GM12874 (cell line): ENCODE results near the gene SERGEF.
A peak's percentile ranks its signal among the peaks of the same experiment; 100 is the strongest.

Source experiments
- CTCF ChIP-seq: IDR thresholded peaks from 2 replicates; pipeline ENCODE4 v1.5.1; 2011; ENCODE audit warnings: low read depth, mild to moderate bottlenecking, control low read depth, low read length, moderate library complexity; ENCODE audit not compliant: insufficient read depth

The SERGEF gene

DNA sequence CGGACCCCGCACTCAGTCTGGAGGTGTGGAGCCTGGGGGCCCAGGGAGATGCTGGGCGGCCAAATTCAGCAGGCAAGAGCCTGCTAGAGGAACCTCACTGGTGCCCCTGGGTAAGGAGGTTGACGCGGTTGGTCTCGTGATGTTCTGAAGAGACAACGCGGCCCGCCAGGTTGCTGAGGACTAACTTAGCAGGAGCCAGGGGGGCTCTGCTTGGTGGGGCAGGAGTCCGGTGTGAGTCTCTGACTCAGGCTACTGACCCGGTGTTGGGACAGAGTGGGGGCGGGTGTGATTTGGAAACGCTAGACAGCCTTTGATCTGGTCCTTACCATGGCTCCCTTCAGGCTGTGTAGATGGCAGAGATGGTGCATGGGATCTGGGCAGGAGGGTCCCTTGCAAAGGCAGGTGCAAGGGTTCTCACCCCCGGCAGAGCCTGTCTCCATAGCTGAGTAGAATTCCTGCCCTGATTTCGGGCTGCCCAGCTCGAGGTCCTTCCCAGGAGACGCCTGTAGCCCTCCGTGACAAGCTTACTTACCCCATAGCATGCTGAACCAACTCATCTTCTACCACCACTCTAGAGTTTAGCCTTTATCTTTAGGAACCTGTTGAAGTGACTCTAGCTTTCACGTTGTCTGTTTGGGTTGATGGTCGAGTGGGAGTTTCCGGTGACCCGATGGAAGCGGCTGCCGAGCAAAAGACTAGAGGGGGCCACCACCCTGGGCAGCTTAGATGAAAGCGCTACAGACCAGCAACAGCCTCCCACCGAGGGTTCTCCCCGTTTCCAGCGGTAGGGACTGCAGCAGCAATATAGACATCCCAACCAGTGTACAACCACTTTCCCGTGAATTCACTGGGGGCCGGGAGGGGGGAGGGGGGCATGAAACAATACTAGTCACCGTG, 239.9 kb downstream of the SERGEF start:
- no peak for TF ChIP-seq CTCF

DNA sequence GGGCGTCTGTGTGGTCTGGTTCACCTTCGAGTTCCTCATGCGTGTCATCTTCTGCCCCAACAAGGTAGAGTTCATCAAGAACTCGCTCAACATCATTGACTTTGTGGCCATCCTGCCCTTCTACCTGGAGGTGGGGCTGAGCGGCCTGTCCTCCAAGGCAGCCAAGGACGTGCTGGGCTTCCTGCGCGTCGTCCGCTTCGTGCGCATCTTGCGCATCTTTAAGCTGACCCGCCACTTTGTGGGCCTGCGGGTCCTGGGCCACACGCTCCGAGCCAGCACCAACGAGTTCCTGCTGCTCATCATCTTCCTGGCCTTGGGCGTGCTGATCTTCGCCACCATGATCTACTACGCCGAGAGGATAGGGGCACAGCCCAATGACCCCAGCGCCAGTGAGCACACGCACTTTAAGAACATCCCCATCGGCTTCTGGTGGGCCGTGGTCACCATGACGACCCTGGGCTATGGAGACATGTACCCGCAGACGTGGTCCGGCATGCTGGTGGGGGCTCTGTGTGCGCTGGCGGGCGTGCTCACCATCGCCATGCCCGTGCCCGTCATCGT, 240.9 kb downstream of the SERGEF start:
- TF ChIP-seq CTCF = no peak

GRCh38 chr11:17771415-17771814, 241.4 kb downstream of the SERGEF start:
- no peak for TF ChIP-seq CTCF

- no peak for TF ChIP-seq CTCF
These were observed 241.9 kb downstream of the SERGEF start for GRCh38 chr11:17770917-17771316.

- TF ChIP-seq CTCF = peak; percentile 49
These were observed 242.7 kb downstream of the SERGEF start for GRCh38 chr11:17770048-17770652.

DNA sequence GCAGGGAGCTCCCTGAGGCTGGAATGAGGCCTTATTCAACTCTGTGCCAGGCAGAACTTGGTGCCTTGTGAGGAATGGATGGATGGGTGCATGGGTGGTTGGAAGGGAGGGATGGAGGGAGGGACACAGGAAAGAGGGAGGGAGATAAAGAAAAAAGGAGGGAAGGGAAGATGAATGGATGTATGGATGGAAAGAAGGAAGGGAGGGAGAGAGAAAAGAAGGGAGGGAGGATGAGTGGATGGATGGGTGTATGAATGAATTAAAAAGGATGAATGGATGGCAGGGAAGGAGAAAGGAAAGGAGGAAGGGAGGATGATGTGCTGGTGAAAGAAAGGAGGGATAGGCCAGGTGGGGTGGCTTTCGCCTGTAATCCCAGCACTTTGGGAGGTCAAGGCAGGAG, 243.6 kb downstream of the SERGEF start:
- TF ChIP-seq CTCF = no peak

DNA sequence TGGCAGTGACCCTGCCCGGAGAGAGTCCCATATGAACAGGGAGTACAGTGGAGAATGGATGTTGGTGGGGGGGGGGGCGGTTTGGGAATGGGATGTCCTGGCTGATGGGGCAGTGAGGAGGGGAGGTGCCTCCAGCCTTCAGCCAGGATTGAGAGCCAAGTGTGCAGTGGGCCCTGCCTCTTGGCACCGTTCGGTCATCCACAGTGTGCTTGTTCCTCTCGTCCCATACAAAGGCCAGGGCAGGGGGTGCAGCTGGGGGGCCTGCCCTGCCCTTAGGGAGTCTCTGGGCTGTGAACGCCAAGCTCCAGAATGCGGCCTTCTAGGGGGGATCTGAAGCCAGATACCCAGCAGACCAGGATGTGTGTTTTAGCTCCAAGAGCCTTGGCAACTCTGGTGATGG, 244.3 kb downstream of the SERGEF start:
- TF ChIP-seq CTCF = no peak
